GM23248 (cell line): ENCODE measurements around the gene SLC8A1. TPM values are rescaled to one million over a fixed set of nuclear protein-coding genes. Genes with fewer than 3 reads are reported as not detected.
A peak's percentile ranks its signal among the peaks of the same experiment; 100 is the strongest.

Experiments used
- DNase-seq: peaks from one replicate; pipeline ENCODE4 v3.0.0-alpha.2; 2015
- H2AFZ ChIP-seq: fragments of 200-600 bp; sonication (generic); 2 replicates; pipeline ENCODE4 v1.6.1; 2016; ENCODE audit warnings: antibody characterized with exemption
- H3F3A ChIP-seq: fragments of 200-600 bp; sonication (generic); 2 replicates; pipeline ENCODE4 v1.6.1; 2016; ENCODE audit warnings: mild to moderate bottlenecking, antibody characterized with exemption, mixed run types; ENCODE audit not compliant: insufficient read depth
- H3K27ac ChIP-seq: fragments of 200-600 bp; sonication (generic); 2 replicates; pipeline ENCODE4 v1.5.1; 2016; ENCODE audit warnings: mild to moderate bottlenecking
- H3K27me3 ChIP-seq: fragments of 200-600 bp; sonication (generic); replicated peaks from 2 replicates; pipeline ENCODE4 v1.6.1; 2016; ENCODE audit warnings: mild to moderate bottlenecking; ENCODE audit not compliant: insufficient read depth
- H3K36me3 ChIP-seq: fragments of 200-600 bp; sonication (generic); 2 replicates; pipeline ENCODE4 v1.6.1; 2016; ENCODE audit warnings: low read depth, mild to moderate bottlenecking
- H3K4me1 ChIP-seq: fragments of 200-600 bp; sonication (generic); 2 replicates; pipeline ENCODE4 v1.6.1; 2016; ENCODE audit warnings: mild to moderate bottlenecking; ENCODE audit not compliant: insufficient read depth
- H3K4me2 ChIP-seq: fragments of 200-600 bp; sonication (generic); one replicate; pipeline ENCODE4 v1.6.1; 2016; ENCODE audit warnings: mild to moderate bottlenecking; ENCODE audit not compliant: unreplicated experiment
- H3K4me3 ChIP-seq: fragments of 200-600 bp; sonication (generic); 2 replicates; pipeline ENCODE4 v1.5.1; 2016; ENCODE audit warnings: mild to moderate bottlenecking
- H3K79me2 ChIP-seq: fragments of 200-600 bp; sonication (generic); 2 replicates; pipeline ENCODE4 v1.6.1; 2016; ENCODE audit warnings: mild to moderate bottlenecking; ENCODE audit not compliant: insufficient read depth
- H3K9ac ChIP-seq: fragments of 200-600 bp; sonication (generic); 2 replicates; pipeline ENCODE4 v1.6.1; 2016; ENCODE audit warnings: mild to moderate bottlenecking
- H3K9me2 ChIP-seq: fragments of 200-600 bp; sonication (generic); 2 replicates; pipeline ENCODE4 v1.6.1; 2016; ENCODE audit warnings: mixed run types, mild to moderate bottlenecking, moderate library complexity; ENCODE audit not compliant: insufficient read depth
- H3K9me3 ChIP-seq: fragments of 200-600 bp; sonication (generic); one replicate; pipeline ENCODE4 v1.6.1; 2017; ENCODE audit warnings: low read depth
- H4K20me1 ChIP-seq: fragments of 200-600 bp; sonication (generic); 2 replicates; pipeline ENCODE4 v1.6.0; 2016; ENCODE audit not compliant: insufficient read depth
- EZH2 ChIP-seq: fragments of 200-600 bp; sonication (generic); IDR thresholded peaks from 2 replicates; pipeline ENCODE4 v1.6.1; 2018; ENCODE audit warnings: antibody characterized with exemption, mild to moderate bottlenecking; ENCODE audit not compliant: insufficient read depth, poor library complexity, severe bottlenecking
- EZH2phosphoT487 ChIP-seq: fragments of 200-600 bp; sonication (generic); IDR thresholded peaks from 2 replicates; pipeline ENCODE4 v1.6.1; 2018; ENCODE audit warnings: antibody characterized with exemption, moderate library complexity, mild to moderate bottlenecking, low read depth; ENCODE audit not compliant: insufficient read depth
- WGBS, 2 experiments: methylation state at CpG; one replicate each; pipeline ENCODE4 v1.1.6; 2015 to 2017; ENCODE audit warnings: low lambda C conversion rate in 2 of 2, low coverage in 1 of 2; ENCODE audit errors: missing lambda C conversion rate in 2 of 2; 5-methylcytosine and 5-hydroxymethylcytosine counted together
- in situ Hi-C: fragments of 300-500 bp; cut with MboI; formaldehyde crosslinking; loops from 2 replicates; pipeline ENCODE4 v1.15.0; 2020
- polyA plus RNA-seq: library from polyadenylated mRNA; unstranded; fragments of >200 nt; fragmentation: Nextera tagmentation; extraction: Ambion mirVana; gene quantifications from 2 replicates; pipeline ENCODE4 v1.2.1, GENCODE V29; 2016
- total RNA-seq: library from RNA; depleted of rRNA; stranded (reverse); fragments of >200 nt; shearing (Covaris generic); gene quantifications from 2 replicates; pipeline ENCODE4 v1.2.3, GENCODE V29; 2014

Gene SLC8A1
- total and polyA plus RNA-seq, 2 experiments from 2014 or later: 13.8 to 83.4 TPM

DNA sequence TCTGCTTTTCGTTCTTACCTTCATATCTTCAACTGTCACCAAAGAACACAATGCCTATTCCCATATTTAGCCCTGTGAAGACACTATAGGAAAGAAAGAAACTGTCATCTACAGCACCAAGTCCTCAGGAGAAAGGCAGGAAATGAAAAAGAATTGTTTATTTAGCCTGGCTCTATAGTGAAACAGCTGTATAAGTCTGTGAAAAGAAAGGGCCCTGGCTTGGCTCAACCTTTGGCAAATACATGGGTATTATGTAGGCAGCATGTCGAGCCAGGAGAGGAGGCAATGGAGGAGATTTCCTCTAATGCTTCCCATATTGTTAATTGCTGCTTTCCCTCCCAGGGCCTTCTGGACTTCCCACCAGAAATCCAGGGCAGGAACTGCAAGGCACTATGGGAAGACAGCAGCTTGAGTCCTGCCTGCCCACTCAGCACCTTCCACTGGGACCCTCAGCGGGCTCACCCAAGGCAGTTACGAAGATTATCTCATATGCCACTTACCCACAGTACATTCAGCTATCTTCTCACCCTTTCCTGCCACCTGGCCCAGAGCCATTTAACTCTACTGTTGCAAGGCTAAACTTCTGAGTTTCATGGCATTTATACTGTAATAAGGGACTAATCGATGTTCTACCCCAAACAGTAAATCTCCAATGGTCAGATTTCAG lies 30.1 kb downstream of the SLC8A1 start:
- H3K9ac ChIP-seq: no peak overlapping the region
- DNase-seq: no peak
- H3K9me2 ChIP-seq: no peaks in the 10 kb centered on the region
- H3F3A ChIP-seq: peaks cover 21% of the 10 kb centered on the region
- H3K27me3 ChIP-seq: no peaks in the 10 kb centered on the region
- H3K79me2 ChIP-seq: peaks cover 85% of the 10 kb centered on the region
- no peak overlapping the region for H3K4me3 ChIP-seq
- H3K9me3 ChIP-seq: no peaks in the 10 kb centered on the region
- H2AFZ ChIP-seq: no peak overlapping the region
- TF ChIP-seq EZH2 (no peak), EZH2phosphoT487 (no peak)
- 83 to 88% methylated on average over 5 of the region's 5 CpGs for WGBS, 2 experiments
- in situ Hi-C loops: no loop called here
- peaks cover 10% of the 10 kb centered on the region for H3K4me1 ChIP-seq
- H3K4me2 ChIP-seq: no peak overlapping the region
- H3K36me3 ChIP-seq: no peaks in the 10 kb centered on the region
- no peak overlapping the region for H3K27ac ChIP-seq
- no peaks in the 10 kb centered on the region for H4K20me1 ChIP-seq

DNA sequence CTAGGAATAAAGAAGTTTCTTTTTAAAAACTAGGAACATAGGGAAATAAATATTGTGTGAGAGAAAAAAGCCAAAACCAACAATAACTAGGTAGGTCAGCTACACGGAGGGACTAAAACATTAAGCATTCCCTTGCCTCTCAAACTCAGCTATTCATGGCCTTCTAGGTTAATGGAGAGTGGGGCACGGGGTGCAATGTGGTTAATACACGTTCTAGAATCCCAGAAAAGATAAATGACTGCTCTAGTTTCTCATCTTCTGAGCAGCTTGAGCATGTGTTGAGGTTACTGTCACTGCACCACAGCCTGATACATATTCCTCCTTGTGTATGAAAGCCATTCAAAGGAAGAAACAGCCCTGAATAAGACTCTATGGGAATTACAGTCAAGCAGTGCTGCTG lies 31.4 kb downstream of the SLC8A1 start:
- in situ Hi-C loops: no loop called here
- no peaks in the 10 kb centered on the region for H3K36me3 ChIP-seq
- H3K9ac ChIP-seq: no peak overlapping the region
- WGBS, 2 experiments: 68 to 70% methylated on average over 3 of the region's 3 CpGs
- H3K4me1 ChIP-seq: peaks cover 18% of the 10 kb centered on the region
- H3K79me2 ChIP-seq: peaks cover 79% of the 10 kb centered on the region
- no peak overlapping the region for H3K4me3 ChIP-seq
- no peaks in the 10 kb centered on the region for H3K27me3 ChIP-seq
- no peak overlapping the region for H3K4me2 ChIP-seq
- H2AFZ ChIP-seq: no peak overlapping the region
- peaks cover 21% of the 10 kb centered on the region for H3F3A ChIP-seq
- no peaks in the 10 kb centered on the region for H3K9me2 ChIP-seq
- no peak overlapping the region for H3K27ac ChIP-seq
- no peaks in the 10 kb centered on the region for H4K20me1 ChIP-seq
- no peaks in the 10 kb centered on the region for H3K9me3 ChIP-seq
- DNase-seq: no peak
- TF ChIP-seq EZH2phosphoT487: no peak
- no peak for TF ChIP-seq EZH2

DNA sequence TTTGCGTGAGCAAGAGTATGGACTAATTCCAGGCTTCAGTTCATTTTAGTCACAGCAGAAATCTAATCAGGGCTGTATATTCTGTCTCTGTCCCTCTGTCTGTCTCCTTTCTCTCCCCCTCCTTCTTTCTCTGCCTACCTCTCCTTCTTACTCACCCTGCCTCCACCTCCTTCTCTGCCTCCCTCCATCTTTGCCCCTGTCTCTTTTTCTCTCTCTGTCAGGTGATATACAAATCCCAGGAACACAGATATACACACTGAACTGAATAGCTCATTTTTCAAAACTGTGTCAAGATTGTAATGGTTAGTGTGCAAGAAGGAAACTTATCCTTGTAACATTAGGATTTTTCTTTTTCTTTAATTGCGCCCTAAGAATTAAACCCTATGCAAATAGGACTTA lies 32.5 kb downstream of the SLC8A1 start:
- in situ Hi-C loops: no loop called here
- TF ChIP-seq EZH2phosphoT487 (no peak), EZH2 (no peak)
- H3K9ac ChIP-seq: no peak overlapping the region

DNA sequence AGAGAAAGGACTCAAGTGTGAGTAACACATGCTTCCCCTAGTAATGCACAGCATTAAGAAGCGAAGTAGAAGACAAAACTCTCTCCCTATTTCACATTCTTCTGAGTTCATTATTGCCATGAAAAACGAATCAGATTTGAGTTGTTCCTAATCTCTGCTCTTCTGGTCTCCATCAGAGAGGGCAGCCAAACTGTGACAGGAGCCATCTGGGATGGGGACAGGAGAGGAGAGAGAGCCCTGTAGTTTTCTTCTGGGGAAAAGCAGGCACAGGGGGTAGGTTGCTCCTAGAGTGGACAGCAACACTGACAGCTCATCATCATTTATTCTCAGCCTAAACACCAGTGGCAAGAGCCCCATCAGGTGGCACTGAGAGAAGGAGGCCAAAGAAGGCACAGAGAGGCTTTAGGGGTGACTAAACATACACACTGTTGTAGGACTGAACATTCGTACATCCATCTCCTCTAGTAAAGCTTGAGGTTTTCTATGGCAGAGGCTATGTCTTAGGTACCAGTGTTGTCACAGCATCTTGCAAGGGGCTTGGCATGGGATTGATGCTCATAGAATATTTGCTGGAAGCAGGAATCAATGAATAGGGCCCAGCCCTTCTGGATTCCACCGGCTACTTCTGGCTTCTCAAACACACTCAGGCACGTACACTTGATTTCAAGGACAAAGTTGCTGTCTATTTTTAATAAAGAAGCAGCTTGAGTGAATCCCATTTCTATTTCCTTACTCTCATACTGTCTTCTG lies 33.1 kb downstream of the SLC8A1 start:
- H3K9me2 ChIP-seq: no peaks in the 10 kb centered on the region
- H3K9me3 ChIP-seq: no peaks in the 10 kb centered on the region
- in situ Hi-C loops: no loop called here
- H3K27ac ChIP-seq: 0 out of 2 replicates have a peak overlapping the region, but pooled peaks have one; percentile 2
- no peak overlapping the region for H2AFZ ChIP-seq
- no peak overlapping the region for H3K4me2 ChIP-seq
- no peaks in the 10 kb centered on the region for H3K36me3 ChIP-seq
- peaks cover 18% of the 10 kb centered on the region for H3K4me1 ChIP-seq
- H3K4me3 ChIP-seq: no peak overlapping the region
- DNase-seq: no peak
- 50 to 57% methylated on average over 5 of the region's 5 CpGs for WGBS, 2 experiments
- TF ChIP-seq EZH2 (no peak), EZH2phosphoT487 (no peak)
- H3K79me2 ChIP-seq: peaks cover 81% of the 10 kb centered on the region
- H3K9ac ChIP-seq: no peak overlapping the region
- no peaks in the 10 kb centered on the region for H4K20me1 ChIP-seq
- peaks cover 21% of the 10 kb centered on the region for H3F3A ChIP-seq
- H3K27me3 ChIP-seq: no peaks in the 10 kb centered on the region

More for the DNA sequence above, 32.5 kb downstream of the SLC8A1 start:
- no peaks in the 10 kb centered on the region for H3K9me3 ChIP-seq
- H3F3A ChIP-seq: peaks cover 21% of the 10 kb centered on the region
- no peaks in the 10 kb centered on the region for H3K36me3 ChIP-seq
- H3K4me2 ChIP-seq: no peak overlapping the region
- H3K4me3 ChIP-seq: no peak overlapping the region
- H2AFZ ChIP-seq: no peak overlapping the region
- H4K20me1 ChIP-seq: no peaks in the 10 kb centered on the region
- DNase-seq: no peak
- H3K79me2 ChIP-seq: peaks cover 81% of the 10 kb centered on the region
- 82 to 90% methylated on average over 2 of the region's 2 CpGs for WGBS, 2 experiments
- H3K4me1 ChIP-seq: peaks cover 18% of the 10 kb centered on the region
- H3K27me3 ChIP-seq: no peaks in the 10 kb centered on the region
- H3K9me2 ChIP-seq: no peaks in the 10 kb centered on the region
- H3K27ac ChIP-seq: no peak overlapping the region
